Activated CD4-positive, alpha-beta T cell treated with anti-CD3 and anti-CD28 coated beads, Interleukin-2, amount 50 U/mL, for 24 hours (primary cell): ENCODE data around the gene CCDC183.
"Not testable (repeated sequence)": the region's sequence is repeated elsewhere in the genome, so short reads cannot be mapped to it uniquely, and the experiment has no call there.

Experiments
- DNase-seq, 2 donors: peaks; one replicate each; pipeline ENCODE4 v3.0.0-alpha.2; 2020; ENCODE audit warnings: low read depth in 1 of 2, low spot score in 1 of 2

The CCDC183 gene

DNA sequence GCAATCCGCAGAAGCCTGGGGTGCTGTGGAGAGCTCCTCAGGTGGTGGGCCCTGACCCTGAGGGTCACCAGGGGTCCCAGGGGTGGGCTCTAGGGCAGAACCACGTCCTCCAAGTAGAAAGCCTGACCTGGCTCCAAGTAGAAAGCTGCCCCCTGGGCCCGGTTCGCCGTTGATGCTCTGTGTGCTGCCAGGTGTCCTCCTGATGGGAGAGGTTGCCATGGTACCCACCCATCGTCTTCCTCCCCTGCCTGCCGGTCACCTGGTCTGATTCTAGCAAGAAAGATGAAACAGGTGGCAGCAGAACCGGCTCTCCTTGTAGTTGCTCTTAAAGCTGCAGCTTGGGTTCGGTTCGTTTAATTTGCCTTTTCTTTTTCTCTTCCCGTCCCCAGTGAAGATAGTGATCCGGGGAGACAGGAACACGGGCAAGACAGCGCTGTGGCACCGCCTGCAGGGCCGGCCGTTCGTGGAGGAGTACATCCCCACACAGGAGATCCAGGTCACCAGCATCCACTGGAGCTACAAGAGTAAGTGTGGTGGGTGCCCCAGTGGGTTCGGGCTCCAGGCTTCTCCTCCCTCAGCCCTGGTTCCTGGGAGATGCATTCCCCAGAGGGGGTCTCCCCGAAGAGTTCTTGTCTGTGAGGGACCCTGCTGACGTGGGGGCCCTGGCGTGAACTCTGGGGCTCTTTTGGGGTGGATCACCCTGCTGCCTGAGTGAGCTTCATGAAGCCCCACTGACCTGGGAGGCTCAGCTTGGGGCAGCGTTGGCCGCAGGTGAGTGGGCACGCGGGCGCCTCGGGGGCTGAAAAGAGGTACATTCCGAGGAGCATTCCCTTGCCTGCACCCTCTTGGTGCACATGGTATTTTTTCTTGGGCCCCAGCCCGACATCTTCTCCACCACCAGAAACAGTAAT, 27.3 kb downstream of the CCDC183 start:
- DNase-seq, result no peak

DNA sequence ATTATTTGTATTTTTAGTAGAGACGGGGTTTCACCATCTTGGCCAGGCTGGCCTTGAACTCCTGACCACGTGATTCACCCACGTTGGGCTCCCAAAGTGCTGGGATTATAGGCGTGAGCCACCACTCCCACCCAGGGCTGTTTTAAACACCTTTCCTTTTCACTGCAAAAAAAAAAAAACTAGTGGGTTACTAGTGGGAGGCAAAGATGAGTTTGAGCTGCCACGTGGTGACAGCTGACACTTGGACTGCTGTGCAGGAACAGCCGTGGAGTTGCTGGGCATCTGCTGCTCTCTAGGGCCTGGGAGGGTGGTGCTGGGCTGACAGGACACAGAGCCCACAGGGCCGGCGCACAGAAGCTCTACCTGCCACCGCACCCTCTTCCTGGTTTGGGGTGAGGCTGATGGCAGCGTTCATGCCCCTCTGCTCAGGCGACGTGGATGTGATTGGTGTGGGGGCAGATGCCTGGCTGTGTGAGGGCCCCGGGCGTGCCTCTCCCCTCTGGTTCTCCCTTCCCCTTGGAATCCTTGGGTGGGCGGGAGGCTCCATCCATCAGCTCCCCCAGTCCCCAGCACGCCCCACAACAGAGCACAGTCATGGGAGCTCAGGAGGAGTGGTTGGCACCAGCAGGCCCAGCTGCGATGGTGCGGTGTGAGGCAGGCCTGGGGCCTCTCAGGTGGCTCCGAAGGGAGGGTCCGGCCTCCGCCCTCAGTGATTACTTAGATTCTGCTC, 28.5 kb downstream of the CCDC183 start:
- DNase-seq, result no peak

DNA sequence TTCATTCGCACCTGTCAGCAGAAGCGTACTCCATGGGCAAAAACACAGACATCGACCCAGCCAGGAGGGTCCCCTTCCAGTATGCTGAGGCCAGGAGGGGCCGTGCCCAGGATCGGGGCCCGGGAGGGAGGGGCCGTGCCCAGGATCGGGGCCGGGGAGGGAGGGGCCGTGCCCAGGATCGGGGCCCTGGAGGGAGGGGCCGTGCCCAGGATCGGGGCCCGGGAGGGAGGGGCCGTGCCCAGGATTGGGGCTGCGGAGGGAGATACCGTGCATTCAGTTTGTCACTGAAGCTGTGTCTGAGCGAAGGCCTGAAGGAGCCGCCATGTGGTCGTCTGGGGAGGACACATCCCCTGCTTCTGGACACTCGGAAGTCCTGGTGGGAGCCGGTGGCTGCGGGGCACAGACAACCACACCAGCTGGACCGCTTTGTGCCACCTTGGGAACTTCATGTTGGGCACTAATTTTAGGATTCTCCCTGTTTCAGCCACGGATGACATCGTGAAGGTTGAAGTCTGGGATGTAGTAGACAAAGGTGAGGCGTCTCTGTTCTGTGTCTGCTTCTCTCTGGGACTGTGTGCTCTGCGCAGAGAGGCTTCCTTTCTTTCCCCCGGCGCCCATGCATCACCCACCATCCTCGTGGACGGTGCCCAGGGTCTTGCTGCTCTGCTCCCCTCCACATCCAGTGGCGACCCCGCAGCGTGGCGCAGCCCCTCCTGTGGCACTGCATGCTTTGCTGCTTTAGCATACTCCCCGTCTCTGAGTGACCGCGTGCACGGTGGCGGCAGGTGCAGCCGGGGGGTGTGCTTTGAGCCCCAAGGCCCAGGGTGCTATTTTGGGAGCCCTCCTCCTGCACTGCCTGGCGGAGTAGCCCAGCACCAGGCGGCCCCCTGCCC, 29.4 kb downstream of the CCDC183 start:
- DNase-seq, result no peak

DNA sequence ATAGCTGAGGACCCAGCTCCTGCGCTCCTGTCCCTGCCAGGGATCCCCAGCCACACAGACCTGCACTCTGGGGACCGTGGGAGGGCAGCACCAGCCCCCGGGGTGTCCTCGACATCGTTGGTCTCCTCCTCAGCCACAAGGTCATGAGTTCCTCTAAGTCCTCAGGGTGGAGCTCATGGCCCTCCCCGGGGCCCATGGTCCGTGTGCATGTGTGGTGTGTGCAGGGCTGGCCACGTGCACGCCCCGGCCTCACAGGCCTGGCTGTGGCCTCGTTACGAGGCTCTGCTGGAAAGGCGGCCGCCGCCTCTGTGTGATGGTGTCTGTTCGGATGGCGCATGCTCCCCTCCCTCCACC, 30.0 kb downstream of the CCDC183 start:
- no peak for DNase-seq

DNA sequence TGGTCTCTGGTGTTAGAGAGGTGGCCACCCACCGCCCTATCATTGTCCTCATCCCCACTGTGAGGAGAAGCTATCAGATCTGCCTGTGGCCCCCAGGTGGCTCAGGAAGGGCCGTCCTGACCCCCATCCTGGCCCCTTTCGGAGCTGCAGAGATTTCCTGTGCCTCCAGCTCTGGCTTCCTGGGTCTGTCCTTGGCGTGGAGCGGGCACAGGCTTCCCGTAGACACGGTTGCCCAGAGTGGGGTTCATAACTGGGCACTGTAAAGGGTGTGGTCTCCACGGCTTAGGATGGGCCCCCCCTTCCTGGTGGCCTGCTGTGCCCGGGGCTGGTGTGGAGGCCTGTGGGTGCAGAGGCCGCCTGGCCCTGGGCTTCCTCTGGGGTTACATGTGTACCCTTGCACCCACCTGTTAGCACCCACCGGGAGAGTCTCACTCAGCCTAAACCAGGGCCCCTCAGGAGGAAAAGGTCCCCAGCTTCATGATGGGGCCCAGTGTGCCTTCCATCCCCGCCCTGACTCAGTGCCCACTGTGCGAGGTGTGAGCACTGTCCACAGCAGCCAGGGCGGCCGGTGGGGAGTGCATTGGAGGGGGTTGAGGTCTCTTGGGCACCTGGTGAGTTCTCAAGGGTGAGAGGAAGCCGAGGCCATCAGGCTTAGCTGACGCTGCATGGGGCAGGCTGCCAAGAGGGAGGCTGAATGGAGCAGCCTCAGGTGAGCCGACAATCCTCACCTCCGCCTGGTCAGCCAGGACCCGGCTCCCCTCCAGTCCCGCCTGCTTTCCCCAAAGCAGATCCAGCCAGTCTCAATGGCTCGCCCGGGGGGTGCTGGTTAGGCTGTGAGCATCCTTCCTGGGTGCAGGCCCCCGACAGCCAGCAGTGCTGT, 30.8 kb downstream of the CCDC183 start:
- no peak for DNase-seq

DNA sequence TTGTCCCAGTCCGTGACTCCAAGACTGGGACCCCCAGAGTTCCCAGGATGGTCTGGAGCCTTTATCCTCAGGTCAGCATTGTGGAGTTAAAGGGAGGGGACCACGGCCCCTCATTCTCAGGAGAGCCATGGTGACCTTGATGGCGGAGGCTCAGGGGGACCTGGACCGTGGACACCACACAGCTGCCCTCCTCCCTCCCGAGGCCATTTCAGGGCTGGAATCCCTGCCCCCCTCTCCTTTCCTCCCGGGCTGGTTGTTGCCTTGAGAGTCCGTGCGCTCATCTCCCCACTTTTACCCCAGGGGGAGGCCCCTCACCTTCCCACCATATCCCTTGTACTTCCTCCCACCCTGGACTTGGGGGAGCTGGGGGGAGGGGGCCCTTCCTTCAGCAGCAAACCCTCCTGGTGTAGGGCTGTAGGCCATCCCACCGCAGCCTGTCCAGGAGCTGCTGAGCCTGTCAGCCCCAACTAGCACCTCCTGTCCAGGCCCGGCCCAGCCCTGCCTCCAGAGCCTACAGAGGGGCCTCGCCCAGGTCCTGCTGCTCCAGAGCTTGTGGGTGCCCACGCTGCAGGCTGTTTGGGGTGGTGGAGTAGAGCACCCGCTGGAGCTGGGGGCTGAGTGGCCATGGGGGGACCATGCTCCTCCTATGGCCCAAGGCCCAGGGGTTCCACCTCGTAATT, 31.8 kb downstream of the CCDC183 start:
- no peak for DNase-seq

DNA sequence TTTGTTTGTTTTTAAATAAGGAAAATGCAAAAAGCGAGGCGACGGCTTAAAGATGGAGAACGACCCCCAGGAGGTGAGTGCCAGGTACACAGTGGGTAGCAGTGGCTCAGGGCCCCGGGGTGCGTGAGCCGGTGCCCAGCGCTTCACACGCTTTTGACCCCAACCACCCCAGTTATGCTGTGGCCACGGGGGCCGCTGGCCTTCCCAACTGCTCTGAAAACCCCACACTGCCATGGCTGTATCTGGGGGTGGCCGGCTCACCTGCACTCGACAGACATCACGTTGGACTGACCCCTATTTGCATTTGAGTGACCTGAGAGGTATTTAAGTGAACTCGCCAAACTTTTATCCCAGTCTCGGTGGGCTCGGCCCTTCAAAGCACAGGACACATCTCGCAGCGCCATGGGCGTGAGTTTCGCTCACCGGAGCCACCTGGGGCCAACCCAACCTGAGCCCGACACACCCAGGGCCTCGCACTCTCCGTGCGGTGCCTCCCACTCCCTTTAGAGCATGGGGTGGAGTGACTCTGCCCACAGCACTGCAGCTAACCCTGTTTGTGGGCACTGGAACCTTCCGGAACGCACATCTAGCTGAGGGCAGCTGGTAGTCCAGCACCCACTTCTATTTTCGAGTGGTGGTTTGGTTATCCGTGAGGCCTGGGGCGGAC, 32.5 kb downstream of the CCDC183 start:
- DNase-seq, result no peak

DNA sequence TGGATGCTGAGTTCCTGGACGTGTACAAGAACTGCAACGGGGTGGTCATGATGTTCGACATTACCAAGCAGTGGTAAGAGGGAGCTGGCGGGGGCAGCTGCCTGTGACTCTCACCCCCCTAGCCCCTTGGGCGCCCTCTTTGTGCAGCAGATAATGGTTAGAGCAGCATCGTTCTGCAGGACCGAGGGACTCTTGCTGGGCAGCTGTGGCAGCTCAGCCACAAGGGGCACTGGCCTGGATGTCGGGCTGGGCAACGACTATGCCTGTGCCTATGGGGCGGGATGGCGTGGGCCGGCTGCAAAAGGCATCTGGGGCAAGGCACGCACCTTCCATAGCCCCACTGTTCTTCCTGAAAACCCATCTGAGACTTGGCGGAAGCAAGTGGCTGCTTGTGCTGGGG, 33.3 kb downstream of the CCDC183 start:
- DNase-seq, result no peak

DNA sequence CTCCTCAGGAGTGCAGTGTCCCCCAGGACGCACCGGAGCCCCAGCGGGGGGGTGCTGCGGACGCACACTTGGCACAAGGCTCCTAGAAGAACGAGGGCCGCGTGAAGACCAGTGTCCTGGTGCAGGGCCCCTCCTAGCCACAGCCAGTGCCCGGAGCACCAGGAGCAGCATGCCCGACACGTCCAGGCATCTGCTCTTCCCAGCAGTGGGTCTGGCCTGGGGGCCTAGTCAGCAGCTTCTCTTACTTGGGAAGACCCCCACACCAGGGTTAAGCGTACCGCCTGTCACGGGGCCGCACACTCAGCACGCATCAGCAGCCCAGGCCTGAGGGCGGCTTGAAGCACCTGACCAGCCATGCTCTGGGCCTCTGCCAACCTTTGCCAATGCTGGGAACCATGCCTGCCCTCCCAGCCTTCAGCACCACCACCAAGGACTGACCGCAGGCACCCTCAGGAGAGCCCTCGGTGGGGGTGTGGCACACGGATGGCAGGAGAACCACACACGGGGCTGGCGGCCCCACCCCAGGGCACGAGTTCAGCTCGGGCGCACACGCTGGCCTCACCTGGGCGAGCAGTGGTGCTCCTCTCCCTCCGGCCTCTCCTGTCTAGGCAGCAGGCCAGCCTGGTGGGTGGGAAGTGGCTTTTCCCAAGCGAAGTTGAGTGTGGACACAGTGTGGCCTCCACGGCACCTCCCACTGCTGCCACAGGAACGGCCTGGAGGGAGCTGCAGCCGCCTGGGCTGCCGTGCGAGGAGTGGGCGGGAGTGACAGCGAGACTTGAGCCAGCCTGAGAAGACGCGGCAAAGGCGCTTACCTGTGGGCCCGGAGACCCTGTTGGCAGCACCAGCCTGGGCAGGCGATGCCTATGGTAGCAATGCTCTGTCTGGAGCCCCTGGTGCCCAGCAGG, 34.1 kb downstream of the CCDC183 start:
- DNase-seq, result no peak

DNA sequence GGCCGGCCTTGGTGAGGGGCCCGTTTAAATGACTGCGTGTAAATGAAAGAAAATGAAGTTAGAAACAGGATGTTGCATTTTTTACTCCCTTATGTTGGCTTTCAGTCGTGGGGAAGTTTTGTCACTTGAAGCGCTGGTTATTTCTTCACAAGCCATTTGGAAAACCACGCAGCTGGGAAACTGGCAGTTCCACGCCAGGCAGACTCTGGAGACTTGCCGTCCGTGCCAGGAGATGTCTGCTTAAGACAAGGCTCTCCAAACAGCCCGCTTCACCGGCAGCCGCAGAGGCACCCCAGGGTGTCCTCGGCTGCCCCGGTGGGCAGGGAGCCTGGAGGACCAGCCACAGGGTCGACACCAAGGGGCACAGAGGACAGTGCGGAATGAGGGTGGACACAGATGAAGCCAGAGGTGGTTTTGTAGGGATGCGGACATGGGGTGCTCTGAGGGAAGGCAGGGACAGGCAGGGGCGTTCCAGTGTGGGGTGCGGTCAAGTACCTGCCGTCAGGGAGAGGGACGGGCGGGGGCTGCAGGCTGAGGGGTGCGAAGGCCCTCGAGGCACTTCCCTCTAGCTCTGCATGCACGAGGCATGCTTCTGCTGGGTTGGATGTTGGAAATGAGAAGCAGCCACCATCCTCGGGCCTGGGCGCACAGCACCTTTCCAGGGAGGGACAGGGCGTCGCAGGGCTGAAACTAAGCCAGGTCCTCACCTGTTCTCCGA, 35.0 kb downstream of the CCDC183 start:
- DNase-seq, result no peak

DNA sequence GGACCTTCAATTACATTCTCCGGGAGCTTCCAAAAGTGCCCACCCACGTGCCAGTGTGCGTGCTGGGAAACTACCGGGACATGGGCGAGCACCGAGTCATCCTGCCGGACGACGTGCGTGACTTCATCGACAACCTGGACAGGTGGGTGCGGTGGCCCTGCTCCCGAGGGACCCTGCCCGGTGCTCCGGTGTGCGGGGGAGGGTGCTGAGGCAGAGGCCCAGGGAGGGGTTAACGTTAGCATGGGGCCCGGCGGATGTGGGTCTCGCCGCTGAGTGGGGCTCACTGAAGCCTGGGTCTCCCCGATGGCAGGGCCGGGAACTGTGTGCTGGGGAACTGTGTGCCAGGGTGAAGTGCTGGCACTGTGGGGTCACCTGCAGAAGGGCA, 35.6 kb downstream of the CCDC183 start:
- DNase-seq, result no peak

DNA sequence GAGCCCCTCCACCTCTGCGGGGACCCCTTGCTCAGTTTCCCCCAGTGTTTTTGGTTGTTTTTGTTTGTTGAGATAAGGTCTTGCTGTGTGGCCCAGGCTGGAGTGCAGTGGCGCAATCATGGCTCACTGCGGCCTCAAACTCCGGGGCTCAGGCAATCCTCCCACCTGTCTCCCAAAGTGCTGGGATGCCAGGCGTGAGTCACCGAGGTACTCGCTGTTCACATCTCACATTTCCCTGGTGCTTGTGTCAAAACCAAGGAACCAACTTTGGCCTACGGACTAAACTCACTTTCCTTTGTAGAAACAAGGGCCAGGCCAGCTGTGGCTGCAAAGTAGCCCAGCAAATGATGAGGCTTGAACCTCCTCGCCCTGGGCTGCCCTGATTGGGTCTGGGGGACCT, 36.4 kb downstream of the CCDC183 start:
- DNase-seq, result no peak

DNA sequence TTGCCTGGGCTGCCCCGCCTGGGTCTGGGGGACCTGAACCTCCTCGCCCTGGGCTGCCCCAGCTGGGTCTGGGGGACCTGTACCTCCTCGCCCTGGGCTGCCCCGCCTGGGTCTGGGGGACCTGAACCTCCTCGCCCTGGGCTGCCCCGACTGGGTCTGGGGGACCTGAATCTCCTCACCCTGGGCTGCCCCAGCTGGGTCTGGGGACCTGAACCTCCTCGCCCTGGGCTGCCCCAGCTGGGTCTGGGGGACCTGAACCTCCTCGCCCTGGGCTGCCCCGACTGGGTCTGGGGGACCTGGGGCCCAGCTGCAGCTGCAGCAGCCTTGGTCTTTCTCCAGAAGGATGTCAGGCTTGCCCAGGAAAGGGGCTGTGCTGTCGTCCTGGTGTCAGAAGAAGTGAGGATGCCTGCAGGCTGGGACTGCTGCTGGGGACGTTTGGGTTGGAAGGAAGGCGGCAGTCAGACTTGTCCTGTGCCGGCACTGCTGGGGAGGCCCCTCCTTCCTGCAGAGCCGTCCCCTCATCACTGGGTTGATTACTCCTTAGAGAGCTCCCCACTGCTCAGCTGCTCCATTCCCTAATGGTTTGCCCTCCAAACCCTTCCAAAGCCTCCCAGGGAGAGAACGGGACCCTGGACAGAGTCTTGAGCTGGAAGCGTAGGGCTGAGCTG, 37.4 kb downstream of the CCDC183 start:
- not testable (repeated sequence) for DNase-seq

DNA sequence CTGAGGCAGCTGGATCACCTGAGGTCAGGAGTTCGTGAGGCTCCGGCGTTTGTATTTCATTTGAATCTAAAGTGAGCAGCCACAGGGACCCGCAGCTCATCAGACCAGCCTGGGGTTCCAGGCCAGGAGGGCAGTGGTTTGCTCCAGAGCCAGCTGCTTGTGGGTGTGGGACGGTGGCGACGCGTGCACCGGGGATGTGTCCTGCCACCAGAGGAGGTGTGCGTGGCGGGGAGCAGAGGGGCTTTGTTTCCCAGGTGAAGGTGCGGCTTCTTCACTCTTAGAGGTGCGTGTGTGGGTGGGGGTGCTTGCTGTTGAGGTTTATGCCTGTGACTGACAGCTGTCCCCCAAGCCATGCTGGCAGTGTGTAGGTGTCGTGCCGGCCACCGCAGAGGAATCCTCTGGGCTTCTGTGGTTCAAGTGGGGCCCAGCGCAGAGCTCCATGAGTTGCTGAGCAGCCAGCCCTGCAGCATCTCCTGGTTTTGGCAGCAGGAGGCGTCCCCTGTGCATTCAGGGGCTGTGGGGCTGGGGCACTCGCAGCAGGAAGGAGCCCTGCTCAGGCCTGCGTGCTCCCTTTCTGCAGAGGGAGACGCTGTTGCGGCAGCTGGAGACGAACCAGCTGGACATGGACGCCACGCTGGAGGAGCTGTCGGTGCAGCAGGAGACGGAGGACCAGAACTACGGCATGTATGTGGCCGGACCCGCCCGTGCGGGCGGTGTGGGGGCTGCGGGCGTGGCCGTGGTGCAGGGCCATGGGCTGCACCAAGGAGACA, 39.2 kb downstream of the CCDC183 start:
- DNase-seq, result no peak

DNA sequence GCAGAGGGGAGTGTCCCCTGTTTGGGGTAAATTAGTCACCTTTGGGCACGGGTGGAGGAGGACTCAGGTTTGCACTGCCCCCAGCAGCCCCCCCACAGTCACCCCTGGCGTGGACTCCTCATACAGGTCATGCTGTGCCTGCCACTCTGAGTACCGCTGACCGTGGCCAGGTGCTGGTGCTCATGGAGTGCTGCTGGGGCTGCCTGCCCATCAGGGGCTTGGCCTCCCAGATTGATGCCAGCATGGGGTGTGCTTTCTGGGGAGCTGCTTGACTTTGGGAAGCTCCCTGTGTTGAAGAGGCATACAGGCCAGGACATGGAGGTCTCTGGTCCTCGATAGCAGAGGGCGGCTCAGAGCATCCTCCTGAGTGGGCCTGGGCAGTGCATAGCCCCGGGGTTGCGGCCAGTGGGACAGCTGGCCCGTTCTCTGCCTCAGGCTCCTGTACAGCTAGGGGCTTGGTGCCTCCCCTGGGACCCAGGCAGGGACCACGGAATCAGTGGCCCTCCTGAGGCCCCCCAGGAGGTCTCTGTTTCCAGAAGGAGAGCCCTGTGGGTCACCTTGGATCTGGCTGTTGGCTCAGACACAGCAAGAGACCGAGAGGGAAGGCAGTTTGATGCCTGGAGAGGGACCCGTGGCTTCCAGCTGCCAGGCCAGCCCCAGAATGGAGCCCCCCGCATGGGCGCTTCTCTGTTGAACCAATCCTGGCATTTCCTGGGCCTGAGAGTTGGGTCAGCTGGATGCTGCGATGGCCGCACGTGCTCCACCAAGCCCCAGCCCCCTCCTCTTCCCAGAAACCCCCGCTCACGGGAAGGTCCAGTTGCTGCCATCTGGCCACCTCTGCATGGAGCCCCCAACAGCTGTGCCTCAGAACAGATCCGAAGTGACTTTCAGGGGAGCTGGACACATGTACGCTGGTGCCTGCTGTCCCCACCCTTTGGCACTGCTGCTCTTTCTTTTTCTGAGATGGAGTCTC, 40.1 kb downstream of the CCDC183 start:
- DNase-seq, result no peak
